Measurements from ENCODE around the gene PAM. TPM values are rescaled to one million over a fixed set of nuclear protein-coding genes. Genes with fewer than 3 reads are reported as not detected.

Gene PAM
- total and polyA plus RNA-seq, 2 of the 8 experiments (the other 6 are each of a cell fraction or from before 2014, with no cell fraction given): 30.4 to 67.8 TPM

DNA sequence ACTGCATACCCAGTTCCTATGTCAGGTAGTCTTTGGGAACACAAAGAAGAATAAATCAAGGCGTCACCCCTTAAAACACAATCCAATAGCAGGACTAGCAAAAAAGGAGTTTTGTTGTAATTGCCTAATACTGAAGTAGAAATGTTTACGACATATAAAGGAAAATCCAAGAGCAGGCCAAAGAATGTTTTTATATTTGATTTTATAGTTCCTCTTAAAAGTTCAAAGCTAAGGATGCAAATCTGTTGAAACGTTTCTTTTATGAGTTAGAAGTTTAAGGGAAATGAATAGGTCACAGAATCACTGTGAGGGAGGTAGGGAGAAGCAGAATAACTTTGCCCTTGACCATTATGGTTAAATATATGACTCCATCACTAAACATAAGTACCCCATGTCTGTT, 136.1 kb downstream of the PAM start:
- no peak overlapping the region for H3K56ac ChIP-seq (replicated peaks; ENCODE audit: insufficient read length, low read depth, low read length)
- no peak overlapping the region for H4K8ac ChIP-seq (ENCODE audit: extremely low read depth, insufficient read depth, low read length)
- H3K27ac ChIP-seq (ENCODE audit: low read depth, low read length): no peak overlapping the region
- no peak overlapping the region for H4K91ac ChIP-seq (replicated peaks; ENCODE audit: insufficient read length, low read length)
- H3K79me2 ChIP-seq (ENCODE audit: control insufficient read depth in 1 of 2, insufficient read depth in 2 of 2, low read length in 2 of 2): no peaks in the 10 kb centered on the region
- H3K79me1 ChIP-seq (ENCODE audit: low read depth, low read length): no peaks in the 10 kb centered on the region; the same call in 1 of the 2 replicates
- no peak overlapping the region for H2BK120ac ChIP-seq (replicated peaks; ENCODE audit: low read depth, low read length)
- H3K4me3 ChIP-seq (ENCODE audit: extremely low read depth in 1 of 4, insufficient read depth in 2 of 4, low read depth in 3 of 4, low read length in 4 of 4): no peak overlapping the region
- no peak for FAIRE-seq
- no peaks in the 10 kb centered on the region; the same call in 1 of the 2 replicates for H3K23me2 ChIP-seq (ENCODE audit: low read depth, low read length)
- no peaks in the 10 kb centered on the region for H3K27me3 ChIP-seq (replicated peaks in 1 of 4; ENCODE audit: control insufficient read depth in 3 of 4, extremely low read depth in 1 of 4, insufficient read depth in 3 of 4, low read length in 3 of 4)
- DNase-seq (ENCODE audit: low read depth in 1 of 2, low spot score in 2 of 2): no peak
- H3K9ac ChIP-seq (replicated peaks in 1 of 4; ENCODE audit: extremely low read depth in 1 of 4, low read depth in 3 of 4, low read length in 3 of 4): no peak overlapping the region
- no peaks in the 10 kb centered on the region for H3K9me3 ChIP-seq (ENCODE audit: insufficient read depth in 2 of 2, low read depth in 1 of 2, low read length in 1 of 2)
- H3K4me1 ChIP-seq (replicated peaks in 1 of 4; ENCODE audit: control insufficient read depth in 3 of 4, insufficient read depth in 4 of 4, low read length in 3 of 4): no peaks in the 10 kb centered on the region
- no peak overlapping the region for H3K18ac ChIP-seq (ENCODE audit: extremely low read depth, low read length)
- H3K36me3 ChIP-seq (ENCODE audit: control insufficient read depth in 2 of 4, insufficient read depth in 4 of 4, low read length in 3 of 4): no peaks in the 10 kb centered on the region
- no peak overlapping the region for H3K4ac ChIP-seq (replicated peaks; ENCODE audit: insufficient read length, low read depth, low read length)
- H3K14ac ChIP-seq (ENCODE audit: insufficient read length): no peak overlapping the region
- H3K23ac ChIP-seq (ENCODE audit: insufficient read length): no peak overlapping the region
- CTCF ChIA-PET (ENCODE audit: partially characterized antibody): no interaction called here
- H2BK5ac ChIP-seq (ENCODE audit: low read depth, low read length): no peak overlapping the region
- H4K5ac ChIP-seq (ENCODE audit: insufficient read length, low read depth, low read length): no peak overlapping the region
- H2BK12ac ChIP-seq (ENCODE audit: low read depth, low read length): no peak overlapping the region
- H3K4me2 ChIP-seq (ENCODE audit: insufficient read depth in 1 of 2, low read depth in 2 of 2, low read length in 2 of 2): no peak overlapping the region
- no peak overlapping the region for H2BK20ac ChIP-seq (ENCODE audit: low read length)
- no peak overlapping the region for H2AFZ ChIP-seq (ENCODE audit: low read length)
- H2AK5ac ChIP-seq (ENCODE audit: low read depth, low read length): no peak overlapping the region
- no peak overlapping the region for H2BK15ac ChIP-seq (ENCODE audit: low read length)
- POLR2A ChIA-PET (ENCODE audit: partially characterized antibody): no interaction called here
- no peaks in the 10 kb centered on the region for H4K20me1 ChIP-seq (replicated peaks in 1 of 2; ENCODE audit: control insufficient read depth in 1 of 2, insufficient read depth in 2 of 2, low read length in 2 of 2)
- no peak for TF ChIP-seq TCF12 (IDR thresholded peaks at IDR 0.05; ENCODE audit: low read depth, low read length)
- WGBS, 2 experiments (ENCODE audit: extremely low coverage in 1 of 2, insufficient coverage in 1 of 2, insufficient read length in 1 of 2, insufficient replicate concordance in 2 of 2, low coverage in 1 of 2, low lambda C conversion rate in 2 of 2, missing lambda C conversion rate in 1 of 2): 84% methylated on average over 3 of the region's 3 CpGs; no CpG with 5 or more reads in 1 of the 2 experiments

Data from H1 (cell line).